KG1 (cell line): Measurements from ENCODE around the gene HOXA10.

Source experiments
- DNase-seq: peaks from one replicate; lab custom pipeline; 2025; lab: John Stamatoyannopoulos, UW

The HOXA10 gene

GRCh38 chr7:27189997-27190748, 16.1 kb upstream of the HOXA10 start:
- DNase-seq = no peak

- no peak for DNase-seq
These were observed 15.3 kb upstream of the HOXA10 start for GRCh38 chr7:27189295-27189996.

GRCh38 chr7:27188386-27189294, 14.5 kb upstream of the HOXA10 start:
- DNase-seq = no peak

- no peak for DNase-seq
These were observed 13.6 kb upstream of the HOXA10 start for GRCh38 chr7:27187475-27188385.

GRCh38 chr7:27186668-27187474, 12.8 kb upstream of the HOXA10 start:
- no peak for DNase-seq

GRCh38 chr7:27185854-27186667, 11.9 kb upstream of the HOXA10 start:
- no peak for DNase-seq

GRCh38 chr7:27185013-27185853, 11.1 kb upstream of the HOXA10 start, which contains the start of gene HOXA11:
HOXA11 (minus strand) TSS chr7:27185232; CDS start chr7:27185144, 88 bp downstream.
- DNase-seq = no peak

- no peak for DNase-seq
These were observed 10.4 kb upstream of the HOXA10 start for GRCh38 chr7:27184337-27185012.

GRCh38 chr7:27183682-27184336, 9.7 kb upstream of the HOXA10 start:
- no peak for DNase-seq

GRCh38 chr7:27182861-27183681, 9.0 kb upstream of the HOXA10 start:
- DNase-seq = no peak

GRCh38 chr7:27182285-27182841, 8.2 kb upstream of the HOXA10 start:
- DNase-seq = no peak

GRCh38 chr7:27181795-27182275, 7.7 kb upstream of the HOXA10 start:
- no peak for DNase-seq

GRCh38 chr7:27180431-27181420, 6.6 kb upstream of the HOXA10 start:
- DNase-seq = no peak

GRCh38 chr7:27179503-27180430, 5.6 kb upstream of the HOXA10 start:
- no peak for DNase-seq
